A549 (cell line): ENCODE measurements around the gene KRT16.

Experiments used
- CTCF ChIP-seq: fragments of >200 bp; sonication (Bioruptor Twin); formaldehyde crosslinking; IDR thresholded peaks from 3 replicates; pipeline ENCODE4 v1.5.1; 2016
- EP300 ChIP-seq, 2 experiments: fragments of >200 bp; sonication (Bioruptor Twin); formaldehyde crosslinking; IDR thresholded peaks; 2 replicates in 1 of 2; 3 replicates in 1 of 2; pipeline ENCODE4 v1.6.1; 2016 to 2017
- FOSL2 ChIP-seq, 2 experiments: fragments of 450-650 bp in 1 of 2; fragments of >200 bp in 1 of 2; sonication (Bioruptor Twin) in 1 of 2; formaldehyde crosslinking; IDR thresholded peaks; 2 replicates each; pipeline versions ENCODE4 v1.5.0 to v1.6.1; 2016 to 2020; ENCODE audit warnings: mild to moderate bottlenecking in 1 of 2, moderate library complexity in 1 of 2
- JUN ChIP-seq, 2 experiments: fragments of >200 bp; sonication (Bioruptor Twin); formaldehyde crosslinking; IDR thresholded peaks; 2 replicates in 1 of 2; 3 replicates in 1 of 2; pipeline ENCODE4 v1.6.1; 2016 to 2017
- JUNB ChIP-seq: fragments of >200 bp; sonication (Bioruptor Twin); formaldehyde crosslinking; IDR thresholded peaks from 2 replicates; pipeline ENCODE4 v1.6.1; 2016
- PBX3 ChIP-seq: IDR thresholded peaks from 2 replicates; pipeline ENCODE4 v1.6.1; 2012
- POLR2A ChIP-seq: IDR thresholded peaks from 2 replicates; pipeline ENCODE4 v1.6.1; 2012; ENCODE audit warnings: mild to moderate bottlenecking, low read length
- POLR2AphosphoS2 ChIP-seq: conservative IDR thresholded peaks from 2 replicates; pipeline ENCODE4 v1.6.1; 2012; ENCODE audit warnings: low read length, improper control_type of control experiment, inconsistent platforms
- RCOR1 ChIP-seq: fragments of 150-350 bp; IDR thresholded peaks from 2 replicates; pipeline ENCODE4 v1.6.1; 2014; ENCODE audit warnings: antibody characterized with exemption, low read length, low read depth
- REST ChIP-seq: fragments of 200-600 bp; sonication (generic); IDR thresholded peaks from 2 replicates; pipeline ENCODE4 v1.6.1; 2016; ENCODE audit warnings: antibody characterized with exemption, mild to moderate bottlenecking, moderate library complexity
- SMC3 ChIP-seq: fragments of >200 bp; sonication (Bioruptor Twin); formaldehyde crosslinking; IDR thresholded peaks from 3 replicates; pipeline ENCODE4 v1.6.1; 2018; ENCODE audit warnings: inconsistent platforms
- SREBF2 ChIP-seq: fragments of 450-650 bp; IDR thresholded peaks from 2 replicates; pipeline ENCODE4 v1.6.1; 2014; ENCODE audit warnings: mild to moderate bottlenecking, moderate library complexity
- ZFP36 ChIP-seq: fragments of 450-650 bp; IDR thresholded peaks from 2 replicates; pipeline ENCODE4 v1.6.1; 2014; ENCODE audit warnings: borderline replicate concordance; ENCODE audit not compliant: partially characterized antibody

GRCh38 chr17:41581366-41582060 lies 31.1 kb downstream of the KRT16 start:
- TF ChIP-seq EP300 (IDR thresholded peaks at IDR 0.05) (no peak), CTCF (no peak), POLR2A (no peak), FOSL2 (IDR thresholded peaks at IDR 0.05) (no peak), FOSL2 (CRISPR knock-in tag; IDR thresholded peaks at IDR 0.05) (no peak), REST (no peak), SMC3 (no peak), JUNB (no peak), RCOR1 (no peak), JUN (IDR thresholded peaks at IDR 0.05) (no peak), POLR2AphosphoS2 (no peak), SREBF2 (no peak), PBX3 (no peak), ZFP36 (no peak)
